NOMO-1 treated with DMSO at 0.1 percent for 48 hours (cell line): ENCODE results near the gene CRYBG3.

ENCODE experiments used
- DNase-seq: peaks from one replicate; lab custom pipeline; 2025; ENCODE audit not compliant: unreplicated experiment; lab: John Stamatoyannopoulos, UW

Gene CRYBG3

DNA sequence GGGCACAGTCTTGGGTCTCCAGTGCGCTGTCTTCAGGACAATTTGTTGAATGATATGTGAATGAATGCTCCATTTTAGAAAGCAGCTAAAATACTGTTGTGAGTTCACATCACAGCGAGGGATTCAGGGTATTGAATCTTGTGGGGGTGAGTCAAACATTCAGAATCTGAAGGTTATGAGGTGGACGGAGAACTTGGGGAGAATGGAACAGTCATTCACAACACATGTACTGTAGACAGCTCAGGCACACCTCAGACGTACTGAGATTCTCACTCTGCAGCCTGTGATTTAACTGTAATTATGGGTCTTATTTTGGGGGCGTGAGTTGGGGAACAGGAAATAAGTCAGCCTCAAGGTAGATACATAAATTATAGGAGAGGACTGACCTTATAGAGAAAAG, 13.9 kb downstream of the CRYBG3 start:
- no peak for DNase-seq

DNA sequence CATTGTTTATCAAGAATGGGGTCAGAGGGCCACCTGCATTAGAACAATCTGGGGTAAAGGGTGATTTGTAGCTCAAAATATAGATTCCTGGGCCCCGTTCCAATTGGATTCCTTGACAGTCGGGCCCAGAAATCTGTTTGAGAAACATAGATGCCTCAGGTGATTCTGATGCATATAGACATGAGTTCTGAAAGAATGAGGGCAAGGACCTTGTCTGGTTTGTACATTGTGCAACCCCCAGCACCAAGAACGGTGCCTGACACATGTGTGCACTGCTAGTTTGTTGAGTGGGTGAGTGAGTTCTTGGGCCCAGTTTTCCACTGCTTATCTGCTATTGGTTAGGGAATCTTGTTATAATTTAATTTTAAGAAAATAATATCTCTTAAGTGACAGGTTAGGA, 16.6 kb downstream of the CRYBG3 start:
- no peak for DNase-seq

DNA sequence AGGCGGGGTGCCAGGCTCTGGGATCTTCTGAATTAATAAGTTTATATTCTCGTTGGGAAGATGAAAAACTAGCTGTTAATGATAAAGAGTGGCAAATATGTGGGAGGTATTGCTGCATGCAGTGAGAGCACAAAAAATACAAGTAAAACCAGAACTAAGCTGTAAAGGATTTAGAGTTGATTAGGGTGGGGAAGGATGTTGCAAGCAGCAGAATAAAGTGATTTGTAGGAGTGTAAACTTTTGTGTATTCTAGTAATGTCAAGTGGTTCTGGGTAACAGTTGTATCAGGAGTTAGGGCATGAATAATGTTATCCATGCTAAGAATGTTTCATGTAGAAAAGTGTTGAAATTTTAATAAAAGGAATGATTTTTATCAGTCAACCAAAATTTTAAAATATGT, 18.1 kb downstream of the CRYBG3 start:
- no peak for DNase-seq

DNA sequence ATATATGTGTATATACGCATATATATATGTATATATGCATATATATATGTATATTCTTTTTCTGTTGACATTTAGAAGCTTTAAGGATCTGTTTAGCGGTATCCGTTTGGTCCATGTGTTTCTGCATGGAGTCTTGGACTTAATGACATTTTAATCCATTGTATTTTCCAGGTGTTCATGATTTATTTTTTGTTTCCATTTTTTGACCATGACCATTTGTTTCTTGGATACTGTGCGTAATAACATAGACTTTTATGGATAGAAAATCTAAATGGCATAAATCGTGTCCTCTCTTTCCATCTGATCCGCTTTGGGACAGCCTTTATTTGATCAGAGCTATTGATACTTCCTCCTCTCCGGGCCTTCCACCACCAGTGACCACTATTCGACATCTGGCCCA, 19.5 kb downstream of the CRYBG3 start:
- no peak for DNase-seq

DNA sequence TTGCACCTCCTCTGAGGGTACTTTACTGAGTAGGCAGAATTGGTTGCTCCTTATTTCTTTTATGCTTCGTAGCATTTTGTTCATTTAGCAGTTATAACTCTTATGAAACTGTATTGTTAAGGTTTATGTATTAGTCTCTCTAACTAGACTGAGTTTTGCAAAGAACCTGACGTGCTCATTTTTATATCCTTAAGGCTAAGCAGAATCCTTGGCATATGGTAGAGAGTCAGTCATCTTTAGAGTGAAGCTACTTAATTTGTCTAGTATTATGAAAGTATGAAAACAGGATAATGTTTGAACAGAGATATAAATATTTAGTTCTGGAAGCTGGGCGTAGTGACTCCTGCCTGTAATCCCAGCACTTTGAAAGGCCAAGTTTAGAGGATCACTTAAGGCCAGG, 20.1 kb downstream of the CRYBG3 start:
- DNase-seq: no peak

DNA sequence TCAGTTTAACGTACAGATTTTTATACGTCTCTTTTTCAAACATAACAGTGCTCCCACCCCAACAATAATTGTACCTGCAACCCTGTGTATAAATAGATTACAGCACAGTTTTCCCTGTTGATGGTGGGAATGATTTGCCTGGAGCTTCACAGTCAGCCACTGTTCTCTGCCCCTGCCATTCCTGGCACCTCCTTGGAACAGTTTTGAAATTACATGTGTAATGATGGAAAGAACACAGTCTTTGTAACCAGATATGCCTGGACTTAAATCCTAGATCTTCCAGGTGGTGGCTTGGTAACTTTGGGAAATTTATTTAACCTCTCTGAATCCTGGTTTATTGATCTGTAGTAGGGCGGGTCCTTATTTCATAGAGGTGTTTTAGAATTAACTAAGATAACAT, 27.0 kb downstream of the CRYBG3 start:
- no peak for DNase-seq

DNA sequence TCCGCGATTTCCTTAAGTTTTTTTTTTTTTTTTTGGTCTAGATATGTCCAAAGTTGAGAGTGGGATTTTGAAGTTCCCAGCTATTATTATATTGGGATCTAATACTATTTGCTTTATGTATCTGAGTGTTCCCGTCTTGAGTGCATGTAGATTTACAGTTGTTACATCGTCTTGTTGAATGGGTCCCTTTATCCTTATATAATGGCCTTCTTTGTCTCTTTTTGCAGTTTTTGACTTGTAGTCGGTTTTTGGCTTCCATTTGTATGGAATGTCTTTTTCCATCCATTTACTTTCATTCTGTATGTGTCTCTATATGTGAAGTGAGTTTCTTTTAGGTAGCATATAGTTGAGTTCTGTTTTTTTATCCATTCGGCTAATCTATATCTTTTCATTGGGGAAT, 35.6 kb downstream of the CRYBG3 start:
- no peak for DNase-seq

DNA sequence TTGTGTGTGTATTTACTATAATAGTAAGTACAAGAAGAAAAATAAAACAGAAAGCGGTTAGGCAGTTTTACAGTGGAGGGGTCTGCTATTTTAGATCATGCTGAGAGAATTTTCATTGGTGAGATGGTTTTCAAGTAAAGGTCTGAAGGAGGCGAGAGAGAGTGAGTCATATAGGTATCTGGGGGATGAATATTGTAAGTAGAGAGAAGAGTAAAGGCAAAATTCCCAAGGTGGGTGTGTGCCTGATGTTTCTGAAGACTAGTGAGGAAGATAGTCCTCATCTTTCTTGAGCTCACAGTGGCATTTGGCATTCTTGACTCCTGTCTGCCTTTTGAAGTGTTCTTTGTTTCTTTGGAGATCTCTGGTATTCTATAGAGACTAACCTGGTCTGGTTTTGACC, 38.6 kb downstream of the CRYBG3 start:
- no peak for DNase-seq

DNA sequence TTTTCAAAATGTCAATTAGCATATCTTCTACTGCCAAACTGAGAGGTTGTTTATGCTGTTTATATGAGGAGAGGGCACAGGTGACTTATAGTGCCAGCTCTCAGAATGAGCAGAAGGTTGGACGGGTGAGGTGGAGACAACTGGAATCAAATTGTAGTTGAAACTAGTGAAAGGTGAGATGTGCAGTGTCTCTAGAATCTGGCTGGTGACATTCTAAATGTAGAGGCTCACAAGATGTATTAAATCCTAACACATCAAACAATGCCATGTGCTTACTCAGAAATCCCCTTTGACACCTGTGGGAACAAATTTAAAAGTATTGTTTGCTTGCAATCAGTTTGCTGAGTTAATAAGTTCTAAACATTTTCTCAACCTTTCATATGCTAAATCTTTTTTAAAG, 40.8 kb downstream of the CRYBG3 start:
- no peak for DNase-seq

DNA sequence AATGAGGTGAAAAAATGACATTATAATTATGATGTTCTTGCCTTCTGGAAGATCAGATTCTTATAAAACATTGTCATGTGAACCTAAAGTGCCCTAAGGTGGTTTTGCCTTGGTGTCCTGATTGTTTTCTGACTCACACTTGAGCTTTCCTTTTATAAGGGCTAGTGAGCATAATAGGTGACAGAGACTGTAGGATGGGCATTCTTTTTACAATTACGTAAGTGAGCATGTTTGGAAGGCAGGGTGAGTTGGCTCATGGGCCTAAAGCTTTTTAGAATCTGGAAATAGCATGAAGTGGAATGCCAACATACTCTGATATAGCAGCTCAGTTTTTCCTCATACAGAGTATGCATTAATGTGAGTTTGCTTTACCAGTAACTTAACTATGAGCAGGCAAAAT, 41.2 kb downstream of the CRYBG3 start:
- DNase-seq: no peak

DNA sequence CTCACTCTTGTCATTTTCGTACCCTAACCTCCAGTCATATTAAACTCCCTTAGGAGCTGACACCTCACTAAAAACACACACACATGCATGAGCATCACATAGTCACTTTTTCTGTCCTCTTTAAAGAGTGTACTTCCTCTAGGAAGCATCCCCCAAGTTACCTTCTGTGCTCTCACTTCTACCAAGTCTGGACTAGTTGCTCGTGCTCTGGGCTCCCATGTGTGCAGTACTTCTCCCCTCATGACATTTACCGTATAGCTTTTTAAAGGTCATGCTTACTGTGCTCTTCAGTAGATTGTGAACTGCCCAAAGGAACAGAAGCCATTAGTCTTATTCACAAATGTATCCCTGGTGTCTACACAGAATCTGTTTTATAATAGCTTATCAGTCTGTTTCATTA, 42.0 kb downstream of the CRYBG3 start:
- DNase-seq: no peak

DNA sequence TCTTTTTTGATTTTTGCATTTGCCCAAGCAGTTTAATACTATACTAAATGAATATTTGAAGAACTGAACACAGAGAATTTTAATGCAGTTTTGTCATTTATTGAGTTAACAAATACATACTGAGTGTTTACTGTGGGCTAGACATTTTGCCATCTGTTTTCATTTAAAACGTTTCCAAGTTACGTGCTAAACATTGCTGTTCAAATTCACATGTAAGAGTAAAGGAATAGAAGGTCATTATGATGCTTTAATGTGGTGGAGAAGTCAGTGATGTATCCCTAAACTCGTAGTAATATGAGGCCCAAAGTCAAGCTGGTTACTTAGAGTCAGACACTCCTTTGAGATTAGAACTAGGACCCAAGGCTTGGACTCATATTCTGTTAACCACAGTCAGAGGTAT, 49.4 kb downstream of the CRYBG3 start:
- no peak for DNase-seq

DNA sequence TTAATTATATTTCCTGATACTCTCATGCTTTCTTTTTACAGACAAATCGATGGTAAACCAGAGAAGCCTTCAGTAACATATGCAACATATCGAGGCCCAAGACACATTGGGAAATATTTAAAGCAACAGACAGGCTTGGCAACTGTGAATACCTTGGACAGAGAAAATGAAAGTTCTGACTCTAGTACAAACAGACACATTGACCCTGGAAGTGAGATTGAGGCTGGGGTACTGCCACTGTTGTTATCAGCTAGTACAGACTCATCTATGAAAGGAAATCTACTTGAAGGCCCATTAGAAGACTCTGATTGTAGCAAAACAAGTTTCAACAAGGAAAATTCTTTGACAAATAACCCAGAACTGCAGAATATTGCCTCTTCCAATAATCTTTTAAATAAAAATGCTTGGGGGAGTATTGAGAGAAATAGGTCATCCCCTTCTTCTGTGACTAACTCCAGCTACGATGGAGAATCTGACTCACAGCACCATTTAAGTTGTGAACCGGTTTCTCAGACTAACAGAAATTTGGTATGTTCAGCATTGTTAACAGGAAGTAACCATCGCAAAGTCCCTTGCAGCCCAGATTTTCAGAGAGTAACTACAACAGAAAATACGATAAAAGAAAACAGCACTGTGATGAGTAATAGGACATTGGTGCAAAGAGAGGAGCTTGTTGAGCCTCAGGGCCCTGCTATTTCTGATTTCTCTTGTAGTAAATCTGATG, 50.2 kb downstream of the CRYBG3 start:
- DNase-seq: no peak

DNA sequence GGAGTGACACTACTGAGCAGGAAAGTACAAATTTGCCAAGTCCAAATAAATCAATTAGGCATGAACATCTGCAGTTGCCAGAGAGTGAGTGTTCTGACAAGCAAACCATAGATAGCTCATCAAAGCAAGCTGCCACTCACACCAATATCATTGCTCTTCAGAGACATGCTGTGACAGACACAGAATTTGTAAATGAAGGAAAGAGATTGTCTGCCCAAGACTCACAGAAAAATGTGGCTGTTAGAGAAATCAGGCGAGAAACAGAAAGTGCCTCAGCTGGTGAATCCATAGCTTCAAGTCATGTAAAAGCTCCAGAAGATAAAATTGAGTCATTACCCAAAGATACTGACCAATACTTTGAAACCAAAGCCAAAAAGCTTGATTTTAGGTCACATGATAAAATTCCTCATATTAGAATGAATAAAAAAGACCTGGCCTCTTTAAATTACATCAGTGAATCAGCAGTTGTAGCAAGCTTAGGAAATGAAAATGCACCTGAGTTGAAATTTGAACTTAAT, 50.8 kb downstream of the CRYBG3 start:
- DNase-seq: no peak

DNA sequence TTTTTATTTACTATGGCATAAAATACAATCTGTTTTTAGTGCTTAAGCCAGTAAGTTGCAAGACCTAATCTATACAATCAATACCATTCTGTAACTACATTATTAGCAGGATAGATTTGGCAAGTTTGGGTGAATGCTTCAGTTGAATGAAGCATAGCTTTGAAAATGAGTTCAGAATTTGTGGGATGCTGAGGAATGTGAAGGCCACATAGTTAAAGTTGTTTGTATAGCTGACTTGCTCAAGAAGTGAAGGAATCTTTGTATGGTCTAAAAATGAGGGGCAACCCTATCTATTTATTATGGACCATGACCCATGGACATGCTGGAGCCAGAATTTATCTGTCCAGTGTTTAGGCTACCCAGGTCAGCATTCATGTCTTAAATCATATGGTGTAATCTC, 58.5 kb downstream of the CRYBG3 start:
- no peak for DNase-seq

DNA sequence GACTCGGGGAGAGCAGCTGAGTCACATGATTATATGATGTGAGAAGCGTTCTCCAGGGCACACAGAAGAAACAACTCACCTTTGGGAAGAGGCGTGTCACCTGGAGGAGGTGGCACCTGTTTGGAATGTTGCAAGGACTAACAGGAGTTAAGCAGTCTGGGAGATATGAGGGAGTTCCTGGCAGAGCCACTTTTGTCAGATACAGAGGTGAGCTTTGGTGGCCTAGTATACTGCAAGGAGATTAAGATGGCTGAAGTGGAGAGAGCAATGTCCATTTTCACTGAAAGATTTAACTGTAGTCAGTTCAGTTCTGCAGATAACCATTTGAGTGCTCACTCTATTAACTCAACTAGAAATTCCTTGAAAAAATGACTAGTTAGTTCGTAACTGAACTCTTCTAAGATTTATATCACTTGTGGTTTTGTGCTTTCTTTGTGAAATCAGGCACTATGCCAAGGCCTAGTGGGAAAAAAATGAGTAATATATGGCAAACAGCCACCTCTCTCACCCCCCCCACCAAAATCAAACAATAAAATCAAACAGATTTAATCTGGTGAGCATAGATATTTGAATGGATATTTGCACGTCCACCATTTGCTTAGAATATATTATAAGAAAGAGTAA, 61.3 kb downstream of the CRYBG3 start:
- DNase-seq: no peak

DNA sequence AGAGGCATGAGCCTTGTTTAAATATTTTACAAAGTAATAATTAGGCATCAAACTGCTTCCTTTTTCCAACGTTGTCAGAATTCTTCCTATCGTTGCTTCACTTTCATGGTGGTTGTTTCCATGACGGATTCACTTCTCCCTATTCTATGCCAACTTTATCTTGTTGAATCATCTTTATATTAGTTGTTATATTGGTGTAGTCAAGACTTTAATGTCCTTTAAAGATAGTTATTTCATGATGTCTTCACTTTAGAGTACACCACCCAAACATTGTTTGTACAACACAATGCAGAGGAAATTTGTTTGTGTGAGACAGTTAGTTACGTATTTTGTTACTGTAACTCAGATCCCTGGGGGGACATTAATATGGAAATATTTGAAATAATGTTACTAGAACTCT, 61.9 kb downstream of the CRYBG3 start:
- no peak for DNase-seq

DNA sequence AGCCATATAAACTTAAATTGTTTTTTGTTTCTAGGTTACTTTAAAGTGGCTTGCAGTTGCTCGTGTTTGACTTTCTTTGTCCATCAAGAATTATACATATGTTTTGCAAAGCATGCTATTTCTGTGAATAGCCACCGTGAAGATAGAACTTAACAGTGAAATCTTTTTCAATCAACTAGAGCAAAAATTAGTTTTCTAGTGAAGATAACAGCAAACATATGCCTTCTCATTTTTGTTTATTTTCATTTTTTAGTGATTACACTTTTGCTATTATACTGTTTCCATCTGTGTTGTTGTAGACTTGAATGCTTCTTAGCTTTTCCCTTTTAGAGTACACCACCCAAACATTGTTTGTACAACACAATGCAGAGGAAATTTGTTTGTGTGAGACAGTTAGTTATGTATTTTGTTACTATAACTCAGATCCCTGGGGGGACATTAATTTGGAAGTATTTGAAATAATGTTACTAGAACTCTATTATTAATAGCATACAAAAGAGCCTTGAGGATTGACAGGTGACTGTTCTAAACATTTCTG, 62.8 kb downstream of the CRYBG3 start:
- no peak for DNase-seq

DNA sequence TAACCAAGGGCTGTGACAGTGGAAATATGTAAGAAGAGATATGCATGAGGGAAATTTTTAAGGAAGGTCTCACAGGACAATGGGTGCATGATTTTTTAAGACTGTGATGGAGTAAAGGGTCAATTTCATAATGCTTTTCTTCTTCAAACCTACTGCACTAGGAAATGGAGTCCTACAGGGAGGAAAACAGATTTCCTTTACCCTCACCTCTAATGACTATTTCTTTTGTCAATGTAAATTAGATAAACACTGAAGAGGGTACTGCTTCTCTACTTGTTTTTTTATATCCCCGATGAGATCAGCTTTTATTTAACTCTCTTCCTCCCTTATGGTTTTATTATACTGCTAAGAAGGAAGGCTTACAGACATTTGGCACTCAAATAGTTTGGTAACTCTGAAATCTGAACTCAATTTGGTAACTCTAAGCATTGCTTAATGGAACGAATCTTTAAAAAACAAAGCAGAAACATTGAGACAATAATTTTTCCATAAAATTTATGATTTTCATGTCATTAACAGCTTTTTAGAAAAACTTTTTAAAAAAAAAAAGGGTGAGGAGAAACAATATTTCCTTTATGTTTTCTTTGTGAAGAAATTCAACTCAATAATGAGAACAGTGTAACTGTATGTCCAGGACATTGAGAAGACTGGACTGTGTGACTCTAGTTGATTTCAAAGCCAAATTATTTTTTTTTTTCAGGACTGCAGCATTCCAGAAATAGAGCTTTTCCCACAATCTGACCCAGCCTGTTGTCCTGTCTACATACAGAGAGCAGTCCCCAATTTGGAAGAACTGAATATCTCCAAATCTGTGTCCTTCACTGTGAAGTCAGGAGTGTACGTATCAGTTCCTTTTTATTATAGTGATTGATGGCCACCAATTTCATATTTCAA, 64.4 kb downstream of the CRYBG3 start:
- DNase-seq: no peak

DNA sequence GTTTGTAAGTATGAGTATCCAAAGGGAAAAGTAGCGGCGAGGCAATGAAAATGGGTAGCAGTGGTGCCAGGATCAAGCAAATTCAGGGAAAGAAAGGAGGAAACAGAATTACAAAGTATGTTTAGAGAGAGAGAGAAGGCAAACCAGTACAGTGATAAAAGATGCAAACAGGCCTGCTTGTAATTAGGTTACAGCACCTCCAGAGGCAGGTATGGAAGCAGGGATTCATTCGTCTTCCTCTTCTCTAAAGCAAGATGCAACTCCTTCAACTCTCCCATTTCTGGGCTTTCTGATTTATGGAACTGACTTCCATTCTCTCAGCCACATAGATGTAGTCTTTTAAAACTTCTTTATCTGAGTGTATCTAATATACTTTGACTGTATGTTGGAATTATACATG, 68.0 kb downstream of the CRYBG3 start:
- DNase-seq: no peak

DNA sequence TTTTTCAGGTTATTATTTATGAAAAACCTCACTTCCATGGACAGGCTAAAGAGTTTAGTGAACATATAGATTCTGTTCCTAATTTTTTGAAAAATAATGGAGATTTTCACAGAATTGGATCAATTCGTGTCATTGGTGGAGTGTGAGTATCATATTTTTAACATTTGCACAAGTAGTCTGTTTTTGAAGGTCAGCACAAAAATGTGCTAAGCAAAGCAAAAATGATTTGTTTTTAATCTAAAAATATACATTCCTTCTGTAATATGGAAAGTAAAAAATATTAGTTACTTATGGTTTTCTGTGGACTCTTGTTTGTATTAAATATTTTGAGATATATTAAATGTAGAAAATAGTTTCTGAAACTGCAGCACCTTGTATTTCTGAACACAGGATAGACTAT, 71.0 kb downstream of the CRYBG3 start:
- no peak for DNase-seq

DNA sequence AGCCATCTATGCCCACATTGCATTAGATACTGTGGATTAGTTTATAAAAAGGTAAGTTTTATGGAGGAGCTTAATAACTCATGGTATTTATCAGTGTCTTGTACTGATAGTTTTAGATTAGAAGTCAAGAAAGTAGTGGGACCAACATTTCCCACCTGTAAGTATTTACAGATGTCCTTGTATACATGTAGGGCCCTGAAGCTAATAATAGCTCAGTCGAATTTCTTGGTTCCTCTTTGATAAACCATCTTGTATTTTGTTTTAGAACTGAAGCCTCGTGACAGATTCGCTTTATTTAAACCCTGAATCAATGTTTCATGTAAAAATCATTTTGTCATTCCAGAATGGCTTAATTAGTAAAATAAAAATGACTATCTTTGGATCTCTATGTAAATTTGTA, 73.4 kb downstream of the CRYBG3 start:
- no peak for DNase-seq
